ENCODE measurements around the gene MFAP3L. TPM values are rescaled to one million over a fixed set of nuclear protein-coding genes. Genes with fewer than 3 reads are reported as not detected.
"Not testable (repeated sequence)": the region's sequence is repeated elsewhere in the genome, so short reads cannot be mapped to it uniquely, and the experiment has no call there.

The MFAP3L gene
- total RNA-seq, 1 donor from 2014 or later: 1.6 TPM

DNA sequence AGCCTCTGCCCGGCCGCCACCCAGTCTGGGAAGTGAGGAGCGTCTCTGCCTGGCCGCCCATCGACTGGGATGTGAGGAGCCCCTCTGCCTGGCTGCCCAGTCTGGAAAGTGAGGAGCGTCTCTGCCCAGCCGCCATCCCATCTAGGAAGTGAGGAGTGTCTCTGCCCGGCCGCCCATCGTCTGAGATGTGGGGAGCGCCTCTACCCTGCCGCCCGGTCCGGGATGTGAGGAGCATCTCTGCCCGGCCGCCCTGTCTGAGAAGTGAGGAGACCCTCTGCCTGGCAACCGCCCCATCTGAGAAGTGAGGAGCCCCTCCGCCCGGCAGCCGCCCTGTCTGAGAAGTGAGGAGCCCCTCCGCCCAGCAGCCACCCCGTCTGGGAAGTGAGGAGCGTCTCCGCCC, 20.0 kb upstream of the MFAP3L start:
- H3K9ac ChIP-seq (ENCODE audit: low read depth in 1 of 3, low read length in 3 of 3); H3K9me3 ChIP-seq (ENCODE audit: control insufficient read depth in 3 of 3, low read length in 3 of 3); H3K27ac ChIP-seq (ENCODE audit: low read depth, low read length); H3K36me3 ChIP-seq (ENCODE audit: control insufficient read depth in 3 of 3, insufficient read depth in 3 of 3, low read length in 3 of 3); H3K4me3 ChIP-seq (ENCODE audit: low read length in 3 of 3); H3K27me3 ChIP-seq (ENCODE audit: control insufficient read depth in 3 of 3, insufficient read depth in 3 of 3, low read length in 3 of 3); H3K4me1 ChIP-seq (ENCODE audit: control insufficient read depth in 3 of 3, insufficient read depth in 3 of 3, low read length in 3 of 3): not testable (repeated sequence)

DNA sequence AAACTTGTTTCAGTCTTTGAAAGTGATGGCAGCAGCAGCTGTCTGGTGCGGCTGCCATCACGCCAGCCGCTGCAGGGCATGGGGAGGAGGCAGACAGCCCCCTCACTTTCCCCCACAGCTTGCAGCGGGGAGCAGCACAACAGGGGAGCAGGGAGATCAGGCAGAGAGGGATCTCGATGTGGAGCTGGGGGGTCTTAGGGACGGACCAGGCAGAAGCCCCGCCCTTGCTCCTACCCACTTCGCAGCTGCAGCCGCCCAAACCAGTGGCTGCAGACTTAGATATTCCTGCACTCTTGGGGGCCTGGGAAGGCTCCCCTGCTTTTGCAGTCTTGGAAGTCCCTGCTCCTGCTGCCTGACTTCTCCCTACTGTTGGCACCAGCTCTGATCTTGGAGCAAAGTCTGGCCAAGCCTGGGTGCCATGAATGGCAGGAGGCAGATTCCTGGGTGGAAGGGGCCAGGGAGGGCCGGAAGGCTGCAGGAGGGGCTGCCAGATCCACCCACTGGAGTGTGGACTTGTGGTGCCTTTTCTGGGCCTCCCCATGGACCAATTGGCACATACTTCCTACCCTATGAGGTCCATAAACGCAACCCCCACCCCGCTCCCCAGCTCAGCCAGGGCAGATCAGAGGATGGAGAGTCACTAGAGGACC, 14.0 kb upstream of the MFAP3L start:
- no peak overlapping the region for H3K4me3 ChIP-seq (ENCODE audit: low read length in 3 of 3)
- no peaks in the 10 kb centered on the region for H3K4me1 ChIP-seq (ENCODE audit: control insufficient read depth in 3 of 3, insufficient read depth in 3 of 3, low read length in 3 of 3)
- no peak overlapping the region for H3K27ac ChIP-seq (ENCODE audit: low read depth, low read length)

DNA sequence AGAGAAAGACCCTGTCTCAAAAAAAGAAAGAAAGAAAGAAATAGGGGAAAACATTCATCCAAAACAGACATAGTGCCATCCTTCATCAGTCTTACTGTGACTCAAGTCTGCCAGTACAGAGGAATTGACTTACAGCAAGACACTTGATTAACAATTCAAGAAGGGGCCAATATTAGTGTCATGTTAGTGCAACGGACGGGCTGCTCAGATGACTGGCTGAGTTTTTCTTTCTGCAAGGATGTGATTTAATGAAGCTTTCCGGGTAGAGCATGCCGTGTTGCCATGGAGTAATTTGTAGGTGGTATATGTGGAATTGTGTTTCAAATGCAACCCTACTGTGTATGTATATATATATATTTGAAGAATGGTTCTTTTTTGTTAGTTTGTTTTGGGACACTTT, 12.6 kb upstream of the MFAP3L start:
- H3K27ac ChIP-seq (ENCODE audit: low read depth, low read length): no peak overlapping the region
- no peaks in the 10 kb centered on the region for H3K4me1 ChIP-seq (ENCODE audit: control insufficient read depth in 3 of 3, insufficient read depth in 3 of 3, low read length in 3 of 3)
- H3K27me3 ChIP-seq (ENCODE audit: control insufficient read depth in 3 of 3, insufficient read depth in 3 of 3, low read length in 3 of 3): peaks cover 0 to 6% (median 0%) of the 10 kb centered on the region in 3 donors
- no peak overlapping the region for H3K9ac ChIP-seq (ENCODE audit: low read depth in 1 of 3, low read length in 3 of 3)
- no peak overlapping the region for H3K4me3 ChIP-seq (ENCODE audit: low read length in 3 of 3)
- no peaks in the 10 kb centered on the region for H3K9me3 ChIP-seq (ENCODE audit: control insufficient read depth in 3 of 3, low read length in 3 of 3)
- no peaks in the 10 kb centered on the region for H3K36me3 ChIP-seq (ENCODE audit: control insufficient read depth in 3 of 3, insufficient read depth in 3 of 3, low read length in 3 of 3)

More for the DNA sequence above, 14.0 kb upstream of the MFAP3L start:
- no peak overlapping the region for H3K9ac ChIP-seq (ENCODE audit: low read depth in 1 of 3, low read length in 3 of 3)
- no peaks in the 10 kb centered on the region for H3K9me3 ChIP-seq (ENCODE audit: control insufficient read depth in 3 of 3, low read length in 3 of 3)
- no peaks in the 10 kb centered on the region for H3K36me3 ChIP-seq (ENCODE audit: control insufficient read depth in 3 of 3, insufficient read depth in 3 of 3, low read length in 3 of 3)
- peaks cover 0 to 6% (median 0%) of the 10 kb centered on the region in 3 donors for H3K27me3 ChIP-seq (ENCODE audit: control insufficient read depth in 3 of 3, insufficient read depth in 3 of 3, low read length in 3 of 3)

GRCh38 chr4:170038232-170038631, 12.0 kb upstream of the MFAP3L start:
- Histone ChIP-seq H3K27ac (ENCODE audit: low read depth, low read length) (no peak overlapping the region), H3K9me3 (ENCODE audit: control insufficient read depth in 3 of 3, low read length in 3 of 3) (no peaks in the 10 kb centered on the region), H3K9ac (ENCODE audit: low read depth in 1 of 3, low read length in 3 of 3) (no peak overlapping the region), H3K27me3 (ENCODE audit: control insufficient read depth in 3 of 3, insufficient read depth in 3 of 3, low read length in 3 of 3) (peaks cover 0 to 6% (median 0%) of the 10 kb centered on the region in 3 donors), H3K4me1 (ENCODE audit: control insufficient read depth in 3 of 3, insufficient read depth in 3 of 3, low read length in 3 of 3) (no peaks in the 10 kb centered on the region), H3K4me3 (ENCODE audit: low read length in 3 of 3) (no peak overlapping the region), H3K36me3 (ENCODE audit: control insufficient read depth in 3 of 3, insufficient read depth in 3 of 3, low read length in 3 of 3) (no peaks in the 10 kb centered on the region)

DNA sequence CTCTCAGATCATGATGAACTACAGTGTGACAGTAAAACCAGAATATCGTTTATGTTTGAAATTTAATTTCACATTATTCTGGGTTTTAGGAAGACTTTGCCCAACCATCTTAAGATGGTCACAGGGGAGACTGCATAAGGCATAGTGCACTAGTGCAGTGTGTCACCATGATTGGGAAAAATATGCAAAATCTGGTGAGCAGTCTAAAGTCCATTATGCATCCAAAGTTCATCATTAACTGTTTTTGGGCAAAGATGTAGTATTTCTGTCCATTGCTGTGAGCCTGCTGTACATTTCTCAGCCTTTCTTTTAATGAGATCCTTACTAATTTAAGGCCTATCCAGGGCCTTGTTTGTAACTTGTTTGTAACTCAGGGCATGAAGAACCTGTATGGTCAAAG, 11.3 kb upstream of the MFAP3L start:
- Histone ChIP-seq H3K4me3 (ENCODE audit: low read length in 3 of 3) (no peak overlapping the region), H3K4me1 (ENCODE audit: control insufficient read depth in 3 of 3, insufficient read depth in 3 of 3, low read length in 3 of 3) (no peaks in the 10 kb centered on the region), H3K9me3 (ENCODE audit: control insufficient read depth in 3 of 3, low read length in 3 of 3) (no peaks in the 10 kb centered on the region), H3K27me3 (ENCODE audit: control insufficient read depth in 3 of 3, insufficient read depth in 3 of 3, low read length in 3 of 3) (peaks cover 0 to 6% (median 0%) of the 10 kb centered on the region in 3 donors), H3K9ac (ENCODE audit: low read depth in 1 of 3, low read length in 3 of 3) (no peak overlapping the region), H3K36me3 (ENCODE audit: control insufficient read depth in 3 of 3, insufficient read depth in 3 of 3, low read length in 3 of 3) (no peaks in the 10 kb centered on the region), H3K27ac (ENCODE audit: low read depth, low read length) (no peak overlapping the region)

DNA sequence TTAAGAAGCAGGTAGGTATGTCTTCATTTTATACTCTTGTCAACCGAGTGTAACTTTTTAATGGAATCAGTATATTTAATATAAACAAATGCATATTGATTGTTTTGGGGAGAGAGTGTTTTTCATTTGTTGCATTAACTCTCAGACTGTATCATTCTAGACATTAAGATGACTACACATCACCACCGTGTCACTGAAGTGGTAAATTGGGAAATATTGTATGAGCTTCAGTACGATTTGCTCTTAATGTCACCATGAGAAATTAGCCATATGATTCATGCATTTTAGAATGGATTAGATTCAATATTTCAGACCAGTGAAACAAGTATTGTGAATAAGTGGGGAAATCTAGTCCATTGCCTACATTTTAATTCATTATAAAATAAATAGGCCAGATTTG, 9.7 kb upstream of the MFAP3L start:
- Histone ChIP-seq H3K27me3 (ENCODE audit: control insufficient read depth in 3 of 3, insufficient read depth in 3 of 3, low read length in 3 of 3) (peaks cover 0 to 9% (median 0%) of the 10 kb centered on the region in 3 donors), H3K36me3 (ENCODE audit: control insufficient read depth in 3 of 3, insufficient read depth in 3 of 3, low read length in 3 of 3) (no peaks in the 10 kb centered on the region), H3K4me3 (ENCODE audit: low read length in 3 of 3) (no peak overlapping the region), H3K4me1 (ENCODE audit: control insufficient read depth in 3 of 3, insufficient read depth in 3 of 3, low read length in 3 of 3) (no peaks in the 10 kb centered on the region), H3K9me3 (ENCODE audit: control insufficient read depth in 3 of 3, low read length in 3 of 3) (no peaks in the 10 kb centered on the region), H3K9ac (ENCODE audit: low read depth in 1 of 3, low read length in 3 of 3) (no peak overlapping the region), H3K27ac (ENCODE audit: low read depth, low read length) (no peak overlapping the region)

DNA sequence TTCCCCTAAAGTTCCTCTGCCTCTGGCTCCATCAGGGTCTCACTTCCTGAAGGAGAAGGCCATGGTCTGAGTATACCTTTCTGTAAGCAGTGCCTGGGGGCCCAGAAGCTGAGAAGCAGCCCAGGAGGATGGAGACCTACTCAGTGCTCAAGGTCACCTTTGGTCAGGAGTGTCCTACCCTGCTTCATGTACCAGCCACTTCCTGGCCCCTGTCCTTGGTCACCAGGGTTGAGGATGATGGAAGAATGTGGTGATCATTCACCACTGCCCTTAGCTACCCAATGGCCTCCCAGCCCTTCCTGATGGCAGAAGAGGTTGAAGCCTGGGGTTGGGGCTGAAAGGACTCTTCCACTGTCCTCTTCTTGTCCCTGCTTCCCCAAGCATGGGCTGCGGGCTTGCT, 9.0 kb upstream of the MFAP3L start:
- H3K36me3 ChIP-seq (ENCODE audit: control insufficient read depth in 3 of 3, insufficient read depth in 3 of 3, low read length in 3 of 3): no peaks in the 10 kb centered on the region
- no peak overlapping the region for H3K4me3 ChIP-seq (ENCODE audit: low read length in 3 of 3)
- no peaks in the 10 kb centered on the region for H3K4me1 ChIP-seq (ENCODE audit: control insufficient read depth in 3 of 3, insufficient read depth in 3 of 3, low read length in 3 of 3)
- H3K9ac ChIP-seq (ENCODE audit: low read depth in 1 of 3, low read length in 3 of 3): no peak overlapping the region
- H3K27me3 ChIP-seq (ENCODE audit: control insufficient read depth in 3 of 3, insufficient read depth in 3 of 3, low read length in 3 of 3): peaks cover 0 to 5% (median 0%) of the 10 kb centered on the region in 3 donors
- no peaks in the 10 kb centered on the region for H3K9me3 ChIP-seq (ENCODE audit: control insufficient read depth in 3 of 3, low read length in 3 of 3)
- H3K27ac ChIP-seq (ENCODE audit: low read depth, low read length): no peak overlapping the region

DNA sequence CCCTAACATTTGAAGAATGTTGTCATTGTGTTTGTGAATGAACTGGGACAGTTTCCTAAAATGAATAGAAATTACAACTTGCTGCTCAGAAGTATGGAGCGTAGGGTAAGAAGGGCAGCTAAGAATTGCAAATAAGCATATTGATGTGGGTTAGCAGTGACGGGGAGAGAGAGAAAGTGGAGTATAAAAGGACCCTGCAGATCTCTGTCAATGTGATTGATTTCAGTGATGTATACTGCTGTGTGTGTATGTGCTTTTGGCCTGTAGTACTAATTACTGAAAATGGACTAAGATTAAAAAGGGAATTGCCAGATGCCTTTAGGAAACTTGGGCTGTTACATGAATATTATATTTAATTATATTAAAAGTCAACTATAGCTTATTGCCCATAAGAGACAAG, 7.8 kb upstream of the MFAP3L start:
- peaks cover 0 to 3% (median 0%) of the 10 kb centered on the region in 3 donors for H3K27me3 ChIP-seq (ENCODE audit: control insufficient read depth in 3 of 3, insufficient read depth in 3 of 3, low read length in 3 of 3)
- H3K9me3 ChIP-seq (ENCODE audit: control insufficient read depth in 3 of 3, low read length in 3 of 3): no peaks in the 10 kb centered on the region
- H3K4me3 ChIP-seq (ENCODE audit: low read length in 3 of 3): no peak overlapping the region
- H3K9ac ChIP-seq (ENCODE audit: low read depth in 1 of 3, low read length in 3 of 3): no peak overlapping the region
- H3K27ac ChIP-seq (ENCODE audit: low read depth, low read length): no peak overlapping the region
- H3K4me1 ChIP-seq (ENCODE audit: control insufficient read depth in 3 of 3, insufficient read depth in 3 of 3, low read length in 3 of 3): no peaks in the 10 kb centered on the region
- H3K36me3 ChIP-seq (ENCODE audit: control insufficient read depth in 3 of 3, insufficient read depth in 3 of 3, low read length in 3 of 3): no peaks in the 10 kb centered on the region

- Histone ChIP-seq H3K9ac (ENCODE audit: low read depth in 1 of 3, low read length in 3 of 3) (no peak overlapping the region), H3K27me3 (ENCODE audit: control insufficient read depth in 3 of 3, insufficient read depth in 3 of 3, low read length in 3 of 3) (peaks cover 0 to 3% (median 0%) of the 10 kb centered on the region in 3 donors), H3K4me1 (ENCODE audit: control insufficient read depth in 3 of 3, insufficient read depth in 3 of 3, low read length in 3 of 3) (peaks cover 5 to 12% (median 8%) of the 10 kb centered on the region in 3 donors), H3K27ac (ENCODE audit: low read depth, low read length) (no peak overlapping the region), H3K9me3 (ENCODE audit: control insufficient read depth in 3 of 3, low read length in 3 of 3) (no peaks in the 10 kb centered on the region), H3K4me3 (ENCODE audit: low read length in 3 of 3) (no peak overlapping the region), H3K36me3 (ENCODE audit: control insufficient read depth in 3 of 3, insufficient read depth in 3 of 3, low read length in 3 of 3) (no peaks in the 10 kb centered on the region)
Observed at GRCh38 chr4:170030121-170030520, 3.9 kb upstream of the MFAP3L start.

DNA sequence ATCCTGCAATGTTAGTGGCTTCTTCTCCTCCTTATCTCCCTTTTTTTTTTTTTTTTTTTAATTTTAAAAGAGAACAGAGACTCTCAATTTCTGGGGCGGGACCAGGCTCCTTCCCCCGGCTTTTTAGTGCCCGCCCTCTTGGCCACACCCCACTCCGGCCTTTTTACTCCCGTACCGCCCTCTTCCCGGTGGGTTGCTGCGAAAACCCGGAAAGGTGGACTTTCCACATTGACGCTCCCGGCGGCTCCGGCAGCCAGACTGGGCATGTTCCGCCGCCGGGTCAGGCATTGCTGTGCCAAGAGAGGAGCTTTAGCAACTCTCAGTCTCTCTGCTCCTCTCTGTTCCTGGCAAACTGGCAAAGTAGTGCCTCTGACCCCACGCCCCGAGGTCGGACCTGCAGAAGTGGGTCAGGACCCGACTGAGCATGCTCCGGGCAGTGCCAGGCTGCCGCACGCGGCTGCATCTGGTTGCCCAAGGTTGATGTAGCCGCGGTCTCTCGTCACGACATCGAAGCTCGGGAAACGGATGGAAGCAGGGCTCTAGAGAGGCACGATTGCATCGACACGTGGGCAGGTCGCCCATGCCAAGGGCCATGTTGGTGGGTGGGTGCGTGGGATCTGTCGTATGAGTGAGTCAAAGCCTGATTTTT, 1.1 kb upstream of the MFAP3L start:
- Histone ChIP-seq H3K27ac (ENCODE audit: low read depth, low read length) (no peak overlapping the region), H3K4me1 (ENCODE audit: control insufficient read depth in 3 of 3, insufficient read depth in 3 of 3, low read length in 3 of 3) (peaks cover 7 to 12% (median 8%) of the 10 kb centered on the region in 3 donors), H3K27me3 (ENCODE audit: control insufficient read depth in 3 of 3, insufficient read depth in 3 of 3, low read length in 3 of 3) (peaks cover 0 to 3% (median 0%) of the 10 kb centered on the region in 3 donors), H3K9me3 (ENCODE audit: control insufficient read depth in 3 of 3, low read length in 3 of 3) (no peaks in the 10 kb centered on the region), H3K4me3 (ENCODE audit: low read length in 3 of 3) (peak overlapping the region; percentile 89 to 97 (median 95)), H3K36me3 (ENCODE audit: control insufficient read depth in 3 of 3, insufficient read depth in 3 of 3, low read length in 3 of 3) (no peaks in the 10 kb centered on the region), H3K9ac (ENCODE audit: low read depth in 1 of 3, low read length in 3 of 3) (peak overlapping the region; percentile 68 to 96 (median 76))

Measured in skeletal muscle tissue (tissue), 4 donors.